Fibroblast of pulmonary artery (primary cell): Measurements from ENCODE around the gene ZMAT5.

Experiments used
- DNase-seq: peaks from one replicate; pipeline ENCODE4 v3.0.0-alpha.2; 2010; ENCODE audit warnings: low read depth
- H3K4me3 ChIP-seq: replicated peaks from 2 replicates; pipeline ENCODE4 v1.5.1; 2011; ENCODE audit warnings: low read depth, mild to moderate bottlenecking, control low read depth, low read length, moderate library complexity
- TF ChIP-seq, protein P1 (sequence below): IDR thresholded peaks from 2 replicates; pipeline ENCODE4 v1.5.1; 2011; ENCODE audit warnings: mild to moderate bottlenecking, control low read depth, low read length, inconsistent platforms; ENCODE audit errors: missing control alignments

The ZMAT5 gene

DNA sequence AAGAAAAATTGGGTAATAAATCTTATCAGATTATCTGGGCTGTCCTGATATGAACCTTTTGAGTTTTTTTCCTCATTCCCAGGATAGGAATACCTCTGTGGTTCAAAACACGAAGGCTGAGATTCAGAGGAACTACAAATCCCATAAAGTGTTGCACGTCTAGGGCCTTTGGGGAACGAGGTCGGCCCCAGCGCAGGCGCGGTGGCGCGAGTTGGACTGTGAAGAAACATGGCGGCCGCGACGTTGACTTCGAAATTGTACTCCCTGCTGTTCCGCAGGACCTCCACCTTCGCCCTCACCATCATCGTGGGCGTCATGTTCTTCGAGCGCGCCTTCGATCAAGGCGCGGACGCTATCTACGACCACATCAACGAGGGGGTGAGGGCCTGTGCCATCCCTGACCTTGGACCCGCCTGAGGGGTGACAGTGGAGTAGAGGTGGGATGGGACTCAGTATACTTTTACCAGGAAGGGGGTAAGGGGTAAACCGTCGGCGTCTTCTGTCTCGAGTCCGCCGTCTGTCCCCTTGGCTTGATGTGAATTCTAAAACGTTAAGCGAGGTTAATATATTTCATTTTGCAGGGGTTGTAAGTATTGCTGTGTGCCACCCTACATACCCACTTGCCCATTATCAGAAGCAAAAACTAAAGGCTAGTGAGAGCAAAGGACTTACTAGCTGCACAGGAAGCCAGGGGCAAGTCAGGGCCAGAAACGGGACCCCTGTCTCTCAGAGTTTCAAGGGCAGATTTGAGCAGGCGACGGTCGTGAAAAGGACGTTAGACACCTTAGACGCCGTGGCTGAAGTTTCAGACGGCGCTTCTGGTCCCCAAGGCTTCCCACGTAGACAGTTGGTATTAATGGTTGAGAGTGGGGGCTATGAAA lies 604 bp upstream of the ZMAT5 start, which contains the start of gene UQCR10:
UQCR10 (plus strand) TSS at position 199 of the 881 bp plus-strand sequence; CDS start at position 229, 30 bp downstream.
- peak; percentile 94 for DNase-seq
- TF ChIP-seq, protein P1, sequence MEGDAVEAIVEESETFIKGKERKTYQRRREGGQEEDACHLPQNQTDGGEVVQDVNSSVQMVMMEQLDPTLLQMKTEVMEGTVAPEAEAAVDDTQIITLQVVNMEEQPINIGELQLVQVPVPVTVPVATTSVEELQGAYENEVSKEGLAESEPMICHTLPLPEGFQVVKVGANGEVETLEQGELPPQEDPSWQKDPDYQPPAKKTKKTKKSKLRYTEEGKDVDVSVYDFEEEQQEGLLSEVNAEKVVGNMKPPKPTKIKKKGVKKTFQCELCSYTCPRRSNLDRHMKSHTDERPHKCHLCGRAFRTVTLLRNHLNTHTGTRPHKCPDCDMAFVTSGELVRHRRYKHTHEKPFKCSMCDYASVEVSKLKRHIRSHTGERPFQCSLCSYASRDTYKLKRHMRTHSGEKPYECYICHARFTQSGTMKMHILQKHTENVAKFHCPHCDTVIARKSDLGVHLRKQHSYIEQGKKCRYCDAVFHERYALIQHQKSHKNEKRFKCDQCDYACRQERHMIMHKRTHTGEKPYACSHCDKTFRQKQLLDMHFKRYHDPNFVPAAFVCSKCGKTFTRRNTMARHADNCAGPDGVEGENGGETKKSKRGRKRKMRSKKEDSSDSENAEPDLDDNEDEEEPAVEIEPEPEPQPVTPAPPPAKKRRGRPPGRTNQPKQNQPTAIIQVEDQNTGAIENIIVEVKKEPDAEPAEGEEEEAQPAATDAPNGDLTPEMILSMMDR, result no peak
- H3K4me3 ChIP-seq, result peak within 1 kb of the TSS; percentile 100

DNA sequence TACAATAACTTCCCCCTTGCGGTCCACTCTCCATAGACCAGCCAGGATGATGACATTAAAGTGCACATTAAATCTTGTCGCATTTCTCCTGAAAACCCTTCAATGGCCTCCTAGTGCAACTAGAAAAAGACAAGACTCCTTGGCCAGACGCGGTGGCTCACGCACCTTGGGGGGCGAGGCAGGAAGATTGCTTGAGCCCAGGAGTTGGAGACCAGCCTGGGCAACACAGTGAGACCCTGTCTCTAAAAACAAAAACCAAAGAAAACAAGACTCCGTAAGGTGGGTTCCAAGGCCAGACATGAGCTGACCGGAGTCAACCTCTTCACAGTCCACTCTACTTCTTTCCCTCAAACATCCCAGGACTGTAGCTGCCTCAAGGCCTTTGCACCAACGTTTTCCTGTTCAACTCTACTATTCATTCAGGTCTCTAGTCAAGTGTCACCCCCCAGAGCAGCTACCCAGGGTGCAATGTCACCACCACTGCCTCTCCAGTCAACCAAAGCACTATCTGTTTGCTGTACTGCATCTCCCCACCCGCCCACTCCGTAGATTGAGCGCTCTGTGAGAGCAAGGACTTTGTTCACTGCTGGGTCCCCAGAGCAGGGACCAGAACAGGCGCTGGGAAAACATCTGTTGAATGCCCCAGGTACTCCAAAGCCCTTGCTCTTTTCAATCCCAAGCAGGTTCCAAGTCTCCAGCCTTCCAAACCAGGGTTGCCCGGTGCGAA lies 739 bp downstream of the ZMAT5 start:
- TF ChIP-seq, protein P1, result no peak
- DNase-seq, result no peak
- H3K4me3 ChIP-seq, result peak overlapping the region; percentile 100

DNA sequence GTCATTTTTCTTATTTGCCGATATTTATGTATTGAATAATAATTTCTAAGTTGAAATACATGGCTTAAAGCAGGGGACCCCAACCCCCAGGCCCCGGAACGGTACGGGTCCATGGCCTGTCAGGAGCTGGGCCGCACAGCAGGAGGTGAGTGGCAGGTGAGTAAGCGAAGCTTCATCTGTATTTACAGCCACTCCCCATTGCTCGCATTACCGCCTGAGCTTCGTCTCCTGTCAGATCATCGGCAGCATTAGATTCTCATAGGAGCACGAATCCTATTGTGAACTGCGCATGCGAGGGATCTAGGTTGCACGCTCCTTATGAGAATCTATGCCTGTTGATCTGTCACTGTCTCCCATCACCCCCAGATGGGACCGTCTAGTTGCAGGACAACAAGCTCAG lies 4.5 kb downstream of the ZMAT5 start:
- TF ChIP-seq, protein P1, result no peak
- H3K4me3 ChIP-seq, result no peak overlapping the region
- DNase-seq, result no peak

DNA sequence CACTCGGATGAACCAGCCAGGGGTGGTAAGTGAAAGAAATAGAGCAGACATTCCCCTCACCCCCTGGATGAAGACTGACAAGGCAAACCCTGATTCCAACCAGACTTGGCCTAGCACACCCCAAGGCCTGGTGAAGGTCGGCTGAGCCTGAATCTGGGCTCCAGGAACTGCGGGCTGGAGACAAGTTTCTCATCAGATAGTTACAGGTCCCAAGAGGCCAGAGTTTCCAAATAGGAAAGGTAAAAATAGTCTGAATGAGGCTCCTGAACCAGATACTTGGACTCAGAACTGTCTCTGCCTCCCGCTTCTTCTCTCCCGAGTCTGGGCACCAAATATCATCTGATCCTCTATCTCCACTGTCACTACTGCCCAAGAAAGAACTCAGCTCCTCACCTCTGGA lies 7.8 kb downstream of the ZMAT5 start:
- no peak overlapping the region for H3K4me3 ChIP-seq
- TF ChIP-seq, protein P1, result no peak
- no peak for DNase-seq

- DNase-seq, result no peak
- no peak overlapping the region for H3K4me3 ChIP-seq
- TF ChIP-seq, protein P1, result no peak
Observed at GRCh38 chr22:29758068-29758622, 8.7 kb downstream of the ZMAT5 start.

- TF ChIP-seq, protein P1, result no peak
- DNase-seq, result no peak
- H3K4me3 ChIP-seq, result no peak overlapping the region
Observed at GRCh38 chr22:29757096-29757495, 9.7 kb downstream of the ZMAT5 start.
